ENCODE results near the gene PCGF6.
"Not testable (repeated sequence)": the region's sequence is repeated elsewhere in the genome, so short reads cannot be mapped to it uniquely, and the experiment has no call there.

The PCGF6 gene

DNA sequence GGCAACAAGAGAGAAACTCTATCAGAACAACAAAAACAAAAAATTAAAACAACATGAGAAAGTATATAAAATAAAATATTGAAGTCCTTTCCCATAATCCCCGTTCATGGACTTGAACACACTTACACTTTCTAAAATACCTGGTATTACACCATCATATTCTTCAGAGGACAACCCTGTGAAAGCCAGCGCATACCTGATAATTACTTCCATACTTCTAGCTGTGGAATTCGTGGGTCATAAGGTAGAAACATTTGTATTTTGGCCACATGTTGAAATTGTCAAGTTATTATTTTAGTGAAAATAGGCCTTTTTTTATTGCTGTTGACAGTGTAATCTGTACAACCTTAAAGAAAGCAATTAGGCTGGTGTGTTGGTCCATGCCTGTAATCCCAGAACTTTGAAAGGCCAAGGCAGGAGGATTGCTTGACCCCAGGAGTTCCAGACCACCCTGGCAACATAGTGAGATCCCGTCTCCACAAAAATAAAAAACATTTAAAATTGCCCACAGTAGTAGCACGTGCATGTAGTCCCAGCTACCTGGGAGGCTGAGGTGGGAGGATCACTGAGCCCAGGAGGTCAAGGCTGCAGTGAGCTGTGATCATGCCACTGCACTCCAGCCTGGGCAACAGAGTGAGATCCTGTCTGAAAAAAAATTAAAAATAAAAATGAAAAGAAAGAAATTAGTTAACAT, 5.1 kb upstream of the PCGF6 start:
- no peak for TF ChIP-seq SUZ12 (IDR thresholded peaks at IDR 0.05)
- TF ChIP-seq NFRKB (IDR thresholded peaks at IDR 0.05): no peak
- TF ChIP-seq ZNF384 (IDR thresholded peaks at IDR 0.05): no peak
- TF ChIP-seq BHLHE40 (IDR thresholded peaks at IDR 0.05; ENCODE audit: borderline replicate concordance): no peak
- TF ChIP-seq TARDBP (IDR thresholded peaks at IDR 0.05): no peak
- TF ChIP-seq SP1 (IDR thresholded peaks at IDR 0.05): no peak
- TF ChIP-seq FOXA1 (IDR thresholded peaks at IDR 0.05): no peak
- TF ChIP-seq HDGF (IDR thresholded peaks at IDR 0.05; ENCODE audit: borderline replicate concordance): no peak
- no peak for TF ChIP-seq CTBP1 (IDR thresholded peaks at IDR 0.05; ENCODE audit: borderline replicate concordance)
- no peak for DNase-seq (ENCODE audit: extremely low spot score)
- CTCF ChIA-PET: no interaction called here
- POLR2A ChIA-PET: interaction anchor here (1.3 kb wide), 1 partner anchor 12 kb away, joined by 5 read pairs; the partner anchor contains the start of gene TAF5

DNA sequence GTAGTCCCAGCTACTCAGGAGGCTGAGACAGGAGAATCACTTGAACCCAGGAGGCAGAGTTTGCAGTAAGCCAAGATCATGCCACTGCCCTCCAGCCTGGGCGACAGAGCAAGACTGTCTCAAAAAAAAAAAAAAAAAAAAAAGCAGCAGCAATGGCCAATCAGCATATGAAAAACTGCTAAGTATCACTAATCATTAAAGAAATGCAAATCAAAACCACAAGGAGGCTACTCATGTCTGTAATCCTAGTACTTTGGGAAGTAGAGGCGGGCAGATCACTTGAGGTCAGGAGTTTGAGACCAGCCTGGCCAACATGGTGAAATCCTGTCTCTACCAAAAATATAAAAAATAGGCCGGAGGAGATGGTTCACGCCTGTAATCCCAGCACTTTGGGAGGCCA, 3.6 kb upstream of the PCGF6 start:
- CTCF ChIA-PET; DNase-seq (ENCODE audit: extremely low spot score): not testable (repeated sequence)
- POLR2A ChIA-PET: interaction anchor here (1.6 kb wide), 1 partner anchor 13 kb away, joined by 3 read pairs; the partner anchor contains the start of gene TAF5

DNA sequence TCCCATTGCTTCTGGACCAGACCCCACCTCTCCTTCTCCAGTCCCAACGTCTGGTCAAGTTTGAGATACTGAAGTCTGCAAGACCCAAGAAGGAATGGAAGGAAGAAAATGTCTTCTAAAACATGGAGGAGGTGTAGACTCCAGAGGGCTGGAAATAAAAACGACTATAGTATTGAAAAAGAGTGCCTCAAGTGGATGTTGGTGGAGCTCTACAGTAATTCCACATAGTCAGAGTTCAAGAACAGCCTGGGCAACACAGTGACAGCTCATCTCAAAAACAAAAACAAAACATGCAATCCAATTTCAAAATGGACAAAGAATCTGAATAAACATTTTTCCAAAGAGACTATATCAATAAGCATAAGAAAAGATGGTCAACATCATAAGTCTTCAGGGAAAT, 2.3 kb upstream of the PCGF6 start:
- peak; percentile 24 for DNase-seq (ENCODE audit: extremely low spot score)
- CTCF ChIA-PET: interaction anchor here (0.7 kb wide), 1 partner anchor 16 kb away, joined by 4 read pairs; no protein-coding TSS in a partner anchor
- POLR2A ChIA-PET: interaction anchor here (0.7 to 1.6 kb wide), 2 partner anchors 14 to 35 kb away, joined by 3 to 4 read pairs; partner anchors contain the start of gene TAF5
- no peak for TF ChIP-seq HDGF (IDR thresholded peaks at IDR 0.05; ENCODE audit: borderline replicate concordance)
- TF ChIP-seq L3MBTL2 (conservative IDR thresholded peaks at IDR 0.05): no peak
- TF ChIP-seq ELF4 (IDR thresholded peaks at IDR 0.05): no peak
- TF ChIP-seq ARNT (IDR thresholded peaks at IDR 0.05): no peak
- no peak for TF ChIP-seq SP1 (IDR thresholded peaks at IDR 0.05)
- no peak for TF ChIP-seq FOXK2 (IDR thresholded peaks at IDR 0.05)
- no peak for TF ChIP-seq TARDBP (IDR thresholded peaks at IDR 0.05)
- no peak for TF ChIP-seq LEF1 (IDR thresholded peaks at IDR 0.05; ENCODE audit: borderline replicate concordance)
- no peak for TF ChIP-seq BHLHE40 (IDR thresholded peaks at IDR 0.05; ENCODE audit: borderline replicate concordance)

DNA sequence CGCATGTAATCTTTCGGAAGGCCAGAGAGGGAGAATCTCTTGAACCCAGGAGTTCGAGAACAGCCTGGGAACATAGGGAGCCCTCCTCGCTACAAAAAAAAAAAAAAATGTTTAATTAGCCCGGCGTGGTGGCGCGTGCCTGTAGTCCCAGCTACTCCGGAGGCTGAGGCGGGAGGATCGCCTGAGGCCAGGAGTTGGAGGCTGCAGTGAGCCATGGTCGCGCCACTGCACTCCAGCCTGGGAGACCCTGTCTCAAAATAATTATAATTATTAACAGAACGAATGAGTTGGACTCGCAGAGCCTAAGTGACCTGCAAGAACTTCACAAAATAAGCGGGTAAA, 794 bp downstream of the PCGF6 start:
- no peak for DNase-seq (ENCODE audit: extremely low spot score)
- CTCF ChIA-PET: no interaction called here
- TF ChIP-seq ARNT (IDR thresholded peaks at IDR 0.05): no peak
- TF ChIP-seq SUZ12 (IDR thresholded peaks at IDR 0.05): no peak
- no peak for TF ChIP-seq TARDBP (IDR thresholded peaks at IDR 0.05)
- 0 out of 2 replicates have a peak, but pooled peaks have one; percentile 4 for TF ChIP-seq L3MBTL2 (conservative IDR thresholded peaks at IDR 0.05)
- no peak for TF ChIP-seq BHLHE40 (IDR thresholded peaks at IDR 0.05; ENCODE audit: borderline replicate concordance)
- TF ChIP-seq ELF4 (IDR thresholded peaks at IDR 0.05): no peak
- TF ChIP-seq CTBP1 (IDR thresholded peaks at IDR 0.05; ENCODE audit: borderline replicate concordance): no peak
- POLR2A ChIA-PET: interaction anchor here (1.0 to 3.9 kb wide), 4 partner anchors 17 to 46 kb away, joined by 3 to 31 read pairs (median 4); partner anchors contain the start of genes ATP5MK, PDCD11 and TAF5

DNA sequence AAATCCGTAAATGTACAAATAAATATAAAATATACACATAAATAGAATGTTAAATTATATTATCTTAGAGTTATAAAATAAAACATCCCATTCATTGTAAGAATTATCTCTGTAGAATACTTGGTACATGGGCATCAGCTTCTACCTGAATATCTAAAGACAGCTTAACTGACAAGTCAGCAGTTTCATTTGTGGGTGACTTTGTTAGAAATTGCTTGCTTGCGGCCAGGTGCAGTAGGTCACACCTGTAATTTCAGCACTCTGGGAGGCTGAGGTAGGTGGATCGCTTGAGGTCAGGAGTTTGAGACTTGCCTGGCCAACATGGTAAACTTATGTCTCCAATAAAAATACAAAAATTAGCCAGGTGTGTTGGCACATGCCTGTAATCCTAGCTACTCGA, 14.6 kb downstream of the PCGF6 start:
- CTCF ChIA-PET: interaction anchor here (0.5 kb wide), 1 partner anchor 31 kb away, joined by 3 read pairs; no protein-coding TSS in a partner anchor
- TF ChIP-seq CTBP1 (IDR thresholded peaks at IDR 0.05; ENCODE audit: borderline replicate concordance): no peak
- no peak for TF ChIP-seq FOXM1 (IDR thresholded peaks at IDR 0.05; ENCODE audit: borderline replicate concordance)
- TF ChIP-seq ZNF384 (IDR thresholded peaks at IDR 0.05): no peak
- TF ChIP-seq FOXA1 (IDR thresholded peaks at IDR 0.05): no peak
- TF ChIP-seq, protein P1, sequence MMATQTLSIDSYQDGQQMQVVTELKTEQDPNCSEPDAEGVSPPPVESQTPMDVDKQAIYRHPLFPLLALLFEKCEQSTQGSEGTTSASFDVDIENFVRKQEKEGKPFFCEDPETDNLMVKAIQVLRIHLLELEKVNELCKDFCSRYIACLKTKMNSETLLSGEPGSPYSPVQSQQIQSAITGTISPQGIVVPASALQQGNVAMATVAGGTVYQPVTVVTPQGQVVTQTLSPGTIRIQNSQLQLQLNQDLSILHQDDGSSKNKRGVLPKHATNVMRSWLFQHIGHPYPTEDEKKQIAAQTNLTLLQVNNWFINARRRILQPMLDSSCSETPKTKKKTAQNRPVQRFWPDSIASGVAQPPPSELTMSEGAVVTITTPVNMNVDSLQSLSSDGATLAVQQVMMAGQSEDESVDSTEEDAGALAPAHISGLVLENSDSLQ (IDR thresholded peaks at IDR 0.05): no peak
- no peak for TF ChIP-seq SUZ12 (IDR thresholded peaks at IDR 0.05)
- no peak for TF ChIP-seq ELF4 (IDR thresholded peaks at IDR 0.05)
- no peak for TF ChIP-seq FOXK2 (IDR thresholded peaks at IDR 0.05)
- POLR2A ChIA-PET: no interaction called here
- DNase-seq (ENCODE audit: extremely low spot score): no peak

DNA sequence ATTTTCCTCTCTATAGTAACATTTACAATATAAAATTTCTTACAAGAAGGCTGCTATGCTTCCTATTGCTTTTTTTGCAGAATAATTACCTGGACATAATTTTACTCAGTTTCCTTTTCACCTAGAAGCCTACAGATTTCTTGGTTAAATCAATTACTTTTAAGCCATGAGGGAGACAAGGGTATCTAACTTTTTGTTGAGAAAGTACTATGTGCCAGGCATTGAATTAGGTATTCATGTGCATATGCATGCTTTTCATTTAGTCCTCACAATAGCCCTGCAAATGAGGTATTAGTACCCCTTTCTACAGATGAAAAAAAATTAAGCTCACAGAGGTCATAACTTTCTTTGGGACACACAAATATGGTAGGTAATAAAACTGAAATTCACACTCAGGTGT, 16.4 kb downstream of the PCGF6 start:
- TF ChIP-seq BHLHE40 (IDR thresholded peaks at IDR 0.05; ENCODE audit: borderline replicate concordance) (no peak), FOXM1 (IDR thresholded peaks at IDR 0.05; ENCODE audit: borderline replicate concordance) (no peak), FOXK2 (IDR thresholded peaks at IDR 0.05) (no peak), LEF1 (IDR thresholded peaks at IDR 0.05; ENCODE audit: borderline replicate concordance) (no peak), CTBP1 (IDR thresholded peaks at IDR 0.05; ENCODE audit: borderline replicate concordance) (no peak), HDGF (IDR thresholded peaks at IDR 0.05; ENCODE audit: borderline replicate concordance) (no peak)
- ChIA-PET CTCF (interaction anchor here (0.6 to 1.1 kb wide), 6 partner anchors 7 to 557 kb away, joined by 3 to 5 read pairs (median 3); no protein-coding TSS in a partner anchor), POLR2A (no interaction called here)

DNA sequence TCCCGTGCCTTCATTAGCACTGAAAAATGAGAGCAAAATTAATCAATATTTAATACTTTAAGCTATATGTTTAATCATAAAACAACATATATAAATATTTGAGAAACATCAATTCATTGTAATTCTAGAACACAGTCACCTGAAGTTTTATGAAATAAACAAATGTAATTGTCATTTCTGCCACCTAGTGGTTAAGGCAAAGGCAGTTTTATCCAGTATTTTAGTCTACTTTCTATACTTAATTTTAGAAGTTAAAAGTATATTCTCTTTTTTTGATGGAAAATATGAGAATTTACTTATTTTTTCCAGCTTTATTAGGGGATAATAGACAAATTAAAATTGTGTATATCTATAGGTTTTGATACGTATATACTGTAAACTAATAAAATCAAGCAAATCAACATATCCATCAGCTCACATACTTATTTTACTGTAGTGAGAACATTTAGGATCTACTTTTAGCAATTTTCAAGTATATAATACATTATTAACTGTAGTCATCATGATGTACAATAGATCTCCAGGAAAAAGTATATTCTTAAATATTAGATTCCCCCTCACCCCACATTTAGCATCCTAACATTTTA, 16.9 kb downstream of the PCGF6 start:
- DNase-seq (ENCODE audit: extremely low spot score): peak; percentile 23
- CTCF ChIA-PET: interaction anchor here (0.6 to 1.1 kb wide), 8 partner anchors 8 to 929 kb away, joined by 3 to 5 read pairs (median 3); partner anchors contain the start of gene CNNM2
- POLR2A ChIA-PET: no interaction called here
- TF ChIP-seq SP1 (IDR thresholded peaks at IDR 0.05) (no peak), NFRKB (IDR thresholded peaks at IDR 0.05) (no peak), SUZ12 (IDR thresholded peaks at IDR 0.05) (no peak), CTBP1 (IDR thresholded peaks at IDR 0.05; ENCODE audit: borderline replicate concordance) (no peak), LEF1 (IDR thresholded peaks at IDR 0.05; ENCODE audit: borderline replicate concordance) (no peak), HDGF (IDR thresholded peaks at IDR 0.05; ENCODE audit: borderline replicate concordance) (no peak), FOXM1 (IDR thresholded peaks at IDR 0.05; ENCODE audit: borderline replicate concordance) (no peak), BHLHE40 (IDR thresholded peaks at IDR 0.05; ENCODE audit: borderline replicate concordance) (no peak), ELF4 (IDR thresholded peaks at IDR 0.05) (no peak), FOXA1 (IDR thresholded peaks at IDR 0.05) (no peak), ZNF384 (IDR thresholded peaks at IDR 0.05) (no peak), ARNT (IDR thresholded peaks at IDR 0.05) (no peak), FOXK2 (IDR thresholded peaks at IDR 0.05) (no peak), L3MBTL2 (conservative IDR thresholded peaks at IDR 0.05) (no peak), TARDBP (IDR thresholded peaks at IDR 0.05) (no peak)
- TF ChIP-seq, protein P1 (IDR thresholded peaks at IDR 0.05): no peak

More for the DNA sequence above, 16.4 kb downstream of the PCGF6 start:
- no peak for DNase-seq (ENCODE audit: extremely low spot score)

All from HEK293T (cell line).